Thoracic aorta (tissue), 2 donors: ENCODE data around the gene SOAT2. TPM values are rescaled to one million over a fixed set of nuclear protein-coding genes. Genes with fewer than 3 reads are reported as not detected.
A peak's percentile ranks its signal among the peaks of the same experiment; 100 is the strongest.

Source experiments
- ATAC-seq: fragments of 150-250 bp; one replicate; pipeline ENCODE4 v1.8.0; 2017; ENCODE audit warnings: low read depth; ENCODE audit not compliant: insufficient number of reproducible peaks, low FRiP score
- DNase-seq: peaks from one replicate; pipeline ENCODE4 v3.0.0-alpha.2; 2020; ENCODE audit warnings: low spot score
- H3K27ac ChIP-seq, 2 donors: fragments of 200-600 bp; sonication (generic); 1 replicate in 1 of 2; 2 replicates in 1 of 2; pipeline ENCODE4 v1.5.1; 2016; ENCODE audit warnings: mild to moderate bottlenecking in 2 of 2, moderate library complexity in 2 of 2
- H3K27me3 ChIP-seq: fragments of 200-600 bp; sonication (generic); replicated peaks from 2 replicates; pipeline ENCODE4 v1.6.0; 2016; ENCODE audit warnings: mild to moderate bottlenecking; ENCODE audit not compliant: insufficient read depth
- H3K36me3 ChIP-seq: fragments of 200-600 bp; sonication (generic); one replicate; pipeline ENCODE4 v1.5.1; 2016
- H3K4me1 ChIP-seq, 2 donors: fragments of 200-600 bp; sonication (generic); 1 replicate in 1 of 2; 2 replicates in 1 of 2; pipeline versions ENCODE4 v1.5.1 to v1.6.0; 2016; ENCODE audit warnings: low read depth in 2 of 2, mild to moderate bottlenecking in 1 of 2; ENCODE audit not compliant: control insufficient read depth in 1 of 2
- H3K4me3 ChIP-seq: fragments of 200-600 bp; sonication (generic); 2 replicates; pipeline ENCODE4 v1.5.1; 2016; ENCODE audit warnings: mild to moderate bottlenecking
- H3K9me3 ChIP-seq: fragments of 200-600 bp; sonication (generic); 2 replicates; pipeline ENCODE4 v1.5.1; 2016
- CTCF ChIP-seq: fragments of 200-600 bp; sonication (generic); IDR thresholded peaks from one replicate; pipeline ENCODE4 v1.5.1; 2019; ENCODE audit warnings: antibody characterized with exemption
- total RNA-seq, 2 donors: library from RNA; depleted of rRNA; stranded (reverse); fragments of >200 nt; gene quantifications; one replicate each; pipeline versions ENCODE4 v1.1.0 to v1.2.3, GENCODE V29; 2016

SOAT2 gene
- total RNA-seq, 2 donors from 2014 or later = 0.81 to 0.99 TPM

DNA sequence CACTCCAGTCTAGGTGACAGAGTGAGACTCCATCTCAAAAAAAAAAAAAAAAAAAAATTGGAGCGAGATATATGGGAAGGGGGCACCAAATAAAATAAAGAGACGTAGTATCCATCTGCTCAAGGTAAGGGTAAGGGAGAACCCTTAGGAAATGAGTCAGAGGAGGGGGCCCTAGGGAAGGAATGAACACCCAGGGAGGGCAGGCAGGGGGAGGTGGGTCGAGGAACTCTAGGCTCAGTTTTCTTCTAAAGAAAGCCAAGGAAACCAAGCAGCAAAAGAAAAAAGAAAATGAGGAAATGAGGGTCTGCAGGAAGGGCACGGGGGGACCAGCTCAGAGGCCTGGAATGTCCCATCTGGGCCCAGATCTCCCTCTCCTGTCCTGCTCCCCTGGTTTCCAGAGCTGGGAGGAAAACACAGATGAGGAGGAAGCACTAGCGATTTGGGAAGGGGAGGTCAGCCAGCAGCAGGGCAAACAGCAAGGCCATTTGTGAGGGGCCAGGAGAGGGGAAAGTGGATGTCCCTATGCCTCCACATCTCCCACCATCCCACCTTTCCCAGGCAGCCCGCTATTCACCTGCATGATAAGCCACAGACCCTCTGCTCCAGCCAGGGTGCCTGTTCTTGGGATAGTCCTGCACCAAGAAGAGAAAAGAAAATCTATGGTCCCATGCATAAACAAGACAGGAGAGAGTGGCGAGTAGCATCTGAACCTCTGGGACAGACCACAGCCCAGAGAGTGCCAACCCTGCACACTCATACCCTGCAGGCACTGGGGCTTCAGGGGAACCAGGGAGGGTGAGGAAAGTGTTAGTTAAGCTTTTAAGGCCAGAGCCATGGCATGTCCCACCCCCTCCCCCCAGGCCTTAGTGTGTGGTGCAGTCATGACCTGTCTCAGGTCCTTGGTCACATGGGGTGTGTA lies 36.0 kb upstream of the SOAT2 start:
- DNase-seq (no peak), ATAC-seq (no peak)
- peaks cover 28% of the 10 kb centered on the region for H3K36me3 ChIP-seq

GRCh38 chr12:53067993-53068770 lies 35.1 kb upstream of the SOAT2 start:
- H3K9me3 ChIP-seq = no peaks in the 10 kb centered on the region
- DNase-seq = no peak
- ATAC-seq = no peak
- TF ChIP-seq CTCF = no peak
- H3K4me3 ChIP-seq = no peak overlapping the region
- H3K27ac ChIP-seq = peak overlapping the region; percentile 78 to 83
- no peaks in the 10 kb centered on the region for H3K27me3 ChIP-seq
- H3K4me1 ChIP-seq = peaks cover 42 to 88% of the 10 kb centered on the region in 2 donors
- peaks cover 20% of the 10 kb centered on the region for H3K36me3 ChIP-seq

More for the DNA sequence above, 36.0 kb upstream of the SOAT2 start:
- H3K27me3 ChIP-seq = no peaks in the 10 kb centered on the region
- H3K9me3 ChIP-seq = no peaks in the 10 kb centered on the region
- peak overlapping the region in 1 of 2 donors; percentile 78 for H3K27ac ChIP-seq
- no peak for TF ChIP-seq CTCF
- peaks cover 42 to 89% of the 10 kb centered on the region in 2 donors for H3K4me1 ChIP-seq
- H3K4me3 ChIP-seq = no peak overlapping the region

- TF ChIP-seq CTCF = no peak
- Histone ChIP-seq H3K36me3 (peaks cover 14% of the 10 kb centered on the region), H3K27me3 (no peaks in the 10 kb centered on the region), H3K27ac (peak overlapping the region; percentile 78 to 83), H3K4me1 (peaks cover 39 to 88% of the 10 kb centered on the region in 2 donors), H3K4me3 (no peak overlapping the region), H3K9me3 (no peaks in the 10 kb centered on the region)
- ATAC-seq = no peak
- no peak for DNase-seq
These were observed 34.3 kb upstream of the SOAT2 start for GRCh38 chr12:53068811-53069585.

DNA sequence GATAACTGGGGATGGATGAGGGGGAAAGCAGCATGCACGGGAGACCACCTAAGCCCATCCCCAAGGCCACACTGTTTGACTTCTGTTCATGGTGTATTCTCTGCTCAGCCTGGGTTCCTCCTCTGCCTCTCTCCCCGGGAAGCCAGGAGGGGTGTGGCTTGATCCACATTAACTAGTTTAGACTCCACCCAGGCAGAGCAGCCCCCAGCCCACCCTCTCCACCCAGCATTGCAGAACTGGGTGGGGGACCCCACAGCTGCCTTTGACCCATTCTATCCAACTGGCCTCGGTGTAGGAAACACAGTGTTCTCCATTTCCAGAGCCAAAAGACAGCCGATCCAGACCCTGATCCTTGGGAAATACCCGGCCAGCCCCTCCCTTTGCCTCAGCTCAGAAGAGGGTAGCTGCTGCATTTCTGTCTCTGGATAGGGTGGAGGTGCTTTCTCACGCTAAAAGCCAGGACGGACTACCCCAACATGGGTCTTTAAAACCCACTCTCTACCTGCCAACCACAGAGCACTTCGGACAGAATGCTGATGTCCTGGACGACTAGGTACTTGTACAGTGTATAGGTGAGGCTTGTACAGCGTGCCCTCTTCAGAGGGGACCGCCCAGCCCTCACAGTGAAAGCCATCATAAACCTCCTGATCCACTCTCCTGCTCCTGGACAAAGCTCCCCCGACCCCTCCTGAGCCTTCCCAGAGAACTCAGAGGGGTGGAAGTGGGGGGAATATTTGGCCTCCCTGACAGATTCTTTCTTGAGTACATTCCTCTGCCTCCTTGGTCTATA lies 33.5 kb upstream of the SOAT2 start:
- H3K4me1 ChIP-seq = peaks cover 39 to 88% of the 10 kb centered on the region in 2 donors
- TF ChIP-seq CTCF = no peak
- H3K4me3 ChIP-seq = no peak overlapping the region
- H3K9me3 ChIP-seq = no peaks in the 10 kb centered on the region
- H3K36me3 ChIP-seq = peaks cover 17% of the 10 kb centered on the region
- H3K27ac ChIP-seq = peak overlapping the region; percentile 78 to 83
- ATAC-seq = no peak
- DNase-seq = no peak
- no peaks in the 10 kb centered on the region for H3K27me3 ChIP-seq
